ENCODE results near the gene NMNAT1. TPM values are rescaled to one million over a fixed set of nuclear protein-coding genes. Genes with fewer than 3 reads are reported as not detected.
A peak's percentile ranks its signal among the peaks of the same experiment; 100 is the strongest.
"Not testable (repeated sequence)": the region's sequence is repeated elsewhere in the genome, so short reads cannot be mapped to it uniquely, and the experiment has no call there.

NMNAT1 gene
- total RNA-seq, 1 experiment from 2014 or later: 11.0 TPM

DNA sequence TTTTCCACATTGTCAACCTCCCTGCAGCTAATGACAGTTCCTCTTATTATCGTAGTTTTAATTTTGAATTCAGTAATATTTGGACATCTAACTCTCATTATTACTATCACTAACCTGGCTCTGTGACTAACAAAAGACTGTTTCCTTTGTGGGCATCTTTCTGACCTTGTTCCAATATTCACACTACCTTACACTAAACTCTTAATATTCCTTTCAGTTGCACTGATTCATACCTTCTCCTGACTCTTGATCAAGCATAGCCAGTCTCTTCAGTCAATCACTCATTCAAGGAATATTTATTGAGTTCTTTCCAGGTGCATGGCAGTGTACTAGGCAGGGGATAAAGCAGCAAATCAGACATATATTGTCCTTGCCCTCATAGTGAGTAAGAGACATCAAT, 25.4 kb upstream of the NMNAT1 start:
- no peak for DNase-seq (ENCODE audit: low read depth)

DNA sequence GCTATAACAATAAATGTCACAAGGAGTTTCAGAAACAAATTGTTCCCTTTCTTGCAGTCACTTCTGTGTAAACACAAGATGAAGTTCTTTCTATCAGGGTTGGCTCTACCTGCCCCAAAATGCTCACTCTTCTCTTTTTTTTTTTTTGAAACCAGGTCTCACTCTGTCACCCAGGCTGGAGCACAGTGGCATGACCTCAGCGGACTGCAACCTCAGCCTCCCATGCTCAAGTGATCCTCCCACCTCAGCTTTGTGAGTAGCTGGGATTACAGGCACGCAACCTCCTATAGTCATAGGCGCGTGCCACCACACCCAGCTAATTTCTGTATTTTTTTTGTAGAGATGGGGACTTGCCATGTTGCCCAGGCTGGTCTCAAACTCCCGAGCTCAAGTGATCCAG, 22.7 kb upstream of the NMNAT1 start:
- no peak for DNase-seq (ENCODE audit: low read depth)

DNA sequence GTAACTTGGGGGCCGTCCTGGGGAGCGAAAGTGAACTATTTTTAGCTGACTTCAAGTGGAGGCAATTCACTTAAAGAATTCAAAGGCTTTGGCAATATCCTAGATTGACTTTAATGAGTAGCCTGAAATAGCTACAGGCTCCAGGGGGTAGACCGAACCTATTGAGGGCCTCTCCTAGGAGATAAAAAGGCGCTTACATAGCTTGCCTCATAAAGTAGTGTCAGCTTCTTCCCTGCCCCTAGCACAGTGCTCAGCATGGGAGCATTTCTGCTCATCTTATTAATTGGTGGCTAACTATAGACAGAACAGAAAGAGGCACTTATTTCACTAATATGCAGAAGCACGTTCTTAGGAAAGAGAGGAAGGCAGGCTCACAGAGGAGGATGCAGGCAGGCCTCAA, 20.9 kb upstream of the NMNAT1 start:
- DNase-seq (ENCODE audit: low read depth): no peak

DNA sequence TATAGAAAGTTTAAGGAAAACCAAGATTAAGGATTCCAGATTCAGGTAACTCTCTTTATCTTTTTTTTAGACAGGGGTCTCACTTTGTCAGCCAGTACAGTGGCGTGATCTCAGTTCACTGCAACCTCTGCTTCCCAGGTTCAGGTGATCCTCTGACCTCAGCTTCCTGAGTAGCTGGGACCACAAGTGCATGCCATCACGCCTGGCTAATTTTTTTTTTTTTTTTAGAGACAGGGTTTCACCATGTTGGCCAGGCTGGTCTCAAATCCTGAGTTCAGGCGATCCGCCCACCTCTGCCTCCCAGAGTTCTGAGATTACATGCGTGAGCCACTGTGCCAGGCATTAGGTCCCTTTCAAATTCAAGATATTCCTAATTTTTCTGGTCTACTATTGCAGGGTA, 16.0 kb upstream of the NMNAT1 start:
- no peak for DNase-seq (ENCODE audit: low read depth)

DNA sequence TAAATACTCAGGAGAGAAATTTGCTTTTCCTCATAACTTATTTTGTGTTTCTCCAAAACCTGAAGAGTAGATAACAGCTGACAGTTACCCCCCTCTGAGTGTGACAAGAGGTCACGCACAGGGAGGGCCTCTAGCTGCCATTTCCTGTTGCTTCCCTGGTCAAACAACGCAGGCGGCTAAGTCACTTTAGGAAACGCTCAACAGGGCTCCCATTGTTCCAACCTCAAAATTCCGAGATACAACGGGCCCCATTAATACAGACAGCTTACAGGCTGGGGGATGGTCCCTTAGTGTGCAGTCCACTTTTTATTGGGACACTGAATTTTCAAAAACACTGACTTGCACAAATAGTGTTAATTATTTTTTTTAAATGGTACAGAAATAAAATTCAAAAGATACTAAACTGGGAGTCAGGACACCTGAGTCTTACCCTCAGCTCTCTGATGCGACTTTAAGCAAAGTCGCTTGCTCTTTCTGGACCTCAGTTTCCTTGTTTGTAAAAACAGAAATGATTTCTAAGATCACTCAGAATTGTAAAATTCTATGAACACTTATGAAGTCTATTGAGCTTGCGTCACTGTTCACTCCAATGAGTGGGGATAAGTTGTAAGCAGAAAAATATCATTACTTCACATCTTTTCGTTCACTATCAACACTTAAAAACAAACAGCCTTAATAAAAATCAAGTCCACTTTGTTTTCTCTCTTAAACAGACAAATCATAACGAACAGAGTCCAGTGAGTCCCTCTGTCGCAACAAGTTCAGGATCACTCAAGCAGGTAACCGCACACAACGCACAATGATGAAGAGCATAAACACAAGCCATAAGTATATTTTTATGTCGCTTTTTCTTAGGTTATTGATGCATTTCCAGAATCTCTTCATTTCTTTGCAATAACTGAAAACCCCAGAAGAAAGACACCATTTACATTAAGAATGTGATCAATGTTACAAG, 13.6 kb upstream of the NMNAT1 start:
- no peak for DNase-seq (ENCODE audit: low read depth)

DNA sequence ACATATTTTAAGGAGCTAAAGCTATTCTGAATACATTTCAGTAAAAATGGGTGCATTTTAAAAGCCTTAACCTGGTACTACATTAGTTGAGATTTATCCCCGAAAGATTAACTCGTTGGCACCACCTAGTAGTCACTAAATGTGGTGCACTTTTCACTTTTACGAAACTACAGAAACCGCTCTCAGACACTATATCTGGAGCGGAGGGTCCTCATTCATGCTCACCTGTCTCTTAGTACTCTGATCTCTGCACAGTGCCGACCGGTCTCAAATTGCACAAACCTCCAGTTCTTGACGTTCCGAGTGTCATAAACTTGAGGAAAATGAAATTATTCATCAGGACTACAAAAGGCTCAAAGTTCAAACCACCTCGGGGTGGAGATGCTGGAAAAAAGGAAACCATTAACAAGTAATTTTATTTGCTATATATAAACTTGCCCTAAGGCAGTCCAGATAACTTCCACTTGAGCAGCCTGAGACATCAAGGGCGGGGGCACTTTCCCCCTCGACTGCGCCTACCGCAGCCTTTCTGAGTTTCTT, 806 bp upstream of the NMNAT1 start:
- peak; percentile 59 for DNase-seq (ENCODE audit: low read depth)

DNA sequence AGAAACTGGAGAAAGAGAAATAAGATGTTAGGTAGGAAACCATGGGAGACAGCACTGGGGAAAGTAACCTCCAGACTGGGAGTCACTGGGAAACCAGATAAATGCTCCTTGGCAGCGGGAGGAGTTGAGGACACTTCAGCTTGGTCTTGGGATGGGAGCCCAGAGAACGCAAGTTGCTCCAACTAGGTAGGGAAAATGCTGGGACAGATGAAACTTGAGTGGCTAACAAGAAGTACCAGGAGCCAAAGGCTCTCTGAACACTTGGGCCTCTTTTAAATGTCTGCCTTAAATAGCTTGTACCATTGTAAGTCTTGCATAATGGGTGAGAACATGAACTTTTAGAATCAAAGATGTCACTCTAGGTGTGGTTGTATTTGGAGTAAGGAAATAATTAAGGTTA, 3.0 kb downstream of the NMNAT1 start:
- DNase-seq (ENCODE audit: low read depth): no peak

DNA sequence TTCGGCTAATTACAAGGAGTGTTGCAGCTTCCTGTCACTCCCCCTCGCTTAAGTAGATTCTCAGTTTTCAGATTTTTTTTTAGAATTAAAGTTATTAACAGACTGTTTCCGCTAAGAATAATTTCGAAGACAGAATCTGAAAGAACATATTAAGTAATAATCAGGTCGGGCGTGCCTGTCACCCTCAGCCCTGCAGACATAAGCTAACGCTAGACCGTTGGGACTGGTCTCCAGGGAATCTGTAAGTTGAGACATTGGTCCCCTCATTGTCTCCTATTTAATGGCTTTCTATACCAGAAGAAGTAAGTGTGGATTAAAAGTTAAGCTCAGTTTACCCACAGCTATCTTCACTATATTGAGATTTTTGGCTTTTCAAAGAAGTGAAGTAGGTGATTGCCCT, 14.5 kb downstream of the NMNAT1 start:
- DNase-seq (ENCODE audit: low read depth): no peak

DNA sequence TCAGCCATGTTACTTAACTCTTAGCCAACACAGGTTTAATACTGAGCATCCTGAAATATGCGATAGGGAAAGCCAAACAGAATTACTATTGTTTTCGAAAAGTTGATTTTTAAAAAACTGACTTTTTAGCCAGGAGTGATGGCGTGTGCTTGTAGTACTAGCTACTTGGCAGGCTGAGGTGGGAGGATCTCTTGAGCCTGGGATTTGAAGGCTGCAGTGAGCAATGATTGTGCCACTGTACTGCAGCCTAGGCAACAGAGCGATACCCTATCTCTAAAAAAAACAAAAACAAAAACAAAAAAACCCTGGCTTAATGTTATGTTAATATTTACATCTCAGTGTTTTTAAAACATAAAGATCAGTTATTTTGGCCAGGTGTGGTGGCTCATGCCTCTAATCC, 16.7 kb downstream of the NMNAT1 start:
- no peak for DNase-seq (ENCODE audit: low read depth)

DNA sequence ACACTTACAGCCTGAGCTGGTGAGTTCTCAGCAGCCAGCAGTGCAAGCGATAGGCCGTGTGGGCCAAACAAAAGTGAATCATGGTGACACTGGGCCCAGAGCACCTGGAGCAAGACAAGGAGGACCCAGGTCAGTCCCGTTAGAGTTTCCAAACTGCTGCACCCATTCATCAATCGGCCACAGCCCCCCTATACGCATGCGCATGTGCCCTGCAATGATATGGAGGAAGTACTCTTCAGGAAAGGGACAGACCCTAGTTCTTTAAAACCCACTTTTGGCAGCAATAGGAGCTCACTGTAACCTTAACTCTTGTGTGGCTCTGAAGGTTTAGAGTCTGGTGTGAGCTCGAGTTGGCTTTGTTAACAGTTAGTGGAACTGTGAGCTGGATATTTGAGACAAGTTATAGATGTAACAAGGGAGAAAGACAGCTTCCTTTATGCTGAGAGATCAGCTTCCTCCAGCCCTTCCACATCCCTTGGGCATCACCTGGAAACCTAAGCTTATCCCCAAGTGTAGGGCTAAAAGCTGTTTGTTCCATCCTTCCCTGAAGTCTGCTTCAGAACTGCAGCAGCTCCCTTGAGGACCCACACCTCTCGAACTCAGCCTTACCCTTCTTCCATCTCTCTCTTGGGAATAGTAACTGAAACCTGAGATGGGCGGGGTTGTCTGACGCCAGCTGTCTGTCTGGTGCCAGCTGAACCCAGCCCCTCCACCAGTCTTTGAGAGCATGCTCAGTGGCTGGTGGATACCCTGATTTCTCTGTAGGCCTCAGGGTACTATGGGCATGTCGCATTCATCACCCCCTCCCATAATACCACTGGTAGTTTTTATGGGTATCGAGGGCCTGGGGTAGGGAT, 17.7 kb downstream of the NMNAT1 start:
- DNase-seq (ENCODE audit: low read depth): peak; percentile 50

DNA sequence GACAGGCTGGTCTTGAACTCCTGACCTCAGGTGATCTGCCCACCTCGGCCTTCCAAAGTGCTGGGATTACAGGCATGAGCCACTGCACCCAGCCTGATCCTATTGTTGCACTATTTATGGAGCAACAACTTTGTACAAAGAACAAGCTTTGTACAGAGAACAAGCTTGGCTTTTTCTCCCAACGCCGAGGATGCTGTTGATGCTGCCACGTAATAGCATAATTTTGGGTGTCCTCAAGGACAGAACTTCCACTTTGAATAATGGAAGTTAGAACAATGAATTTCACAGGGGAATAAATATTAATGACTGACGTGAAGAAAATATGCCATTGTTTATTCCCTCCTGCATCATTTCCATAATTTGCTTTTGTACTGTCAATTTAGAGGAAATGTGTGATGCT, 41.0 kb downstream of the NMNAT1 start:
- DNase-seq (ENCODE audit: low read depth): no peak

DNA sequence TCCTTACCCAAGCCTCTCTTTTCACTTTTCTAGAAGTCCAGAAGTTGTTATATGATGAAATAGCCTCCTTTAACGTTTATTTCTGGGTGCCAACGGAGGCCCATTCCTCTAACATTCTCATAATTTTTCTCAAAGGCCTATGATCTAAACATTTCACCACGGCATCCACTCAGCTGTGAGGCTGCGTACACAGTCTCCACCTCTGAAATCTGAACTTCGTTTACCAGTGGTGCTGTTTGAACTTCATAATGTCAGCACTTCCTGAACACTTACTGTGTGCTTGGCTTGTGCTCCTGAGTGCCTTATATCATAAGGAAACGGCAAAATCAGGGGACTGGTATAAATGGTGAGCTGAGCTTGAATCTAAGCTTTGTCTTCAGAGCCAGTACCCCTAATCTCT, 41.7 kb downstream of the NMNAT1 start:
- no peak for DNase-seq (ENCODE audit: low read depth)

DNA sequence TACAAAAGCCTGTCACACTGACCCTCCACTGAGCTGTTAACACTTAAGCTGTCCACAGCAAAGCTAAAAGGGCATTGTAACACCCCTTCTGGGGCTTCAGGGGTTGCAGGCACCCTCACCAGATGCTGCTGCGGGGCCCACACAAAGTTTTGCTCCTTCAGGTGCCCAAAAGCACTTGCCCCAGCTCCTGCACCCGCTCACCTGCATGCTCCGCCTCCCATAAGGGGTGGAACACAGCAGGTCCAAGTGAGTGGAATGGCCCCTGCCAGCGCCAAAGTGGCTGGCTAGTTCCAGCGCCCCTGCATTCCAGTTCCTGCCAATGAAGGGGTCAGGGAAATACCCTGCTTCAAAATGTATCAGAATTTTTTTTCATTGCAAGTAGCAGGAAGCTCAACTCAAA, 46.5 kb downstream of the NMNAT1 start:
- DNase-seq (ENCODE audit: low read depth): no peak

DNA sequence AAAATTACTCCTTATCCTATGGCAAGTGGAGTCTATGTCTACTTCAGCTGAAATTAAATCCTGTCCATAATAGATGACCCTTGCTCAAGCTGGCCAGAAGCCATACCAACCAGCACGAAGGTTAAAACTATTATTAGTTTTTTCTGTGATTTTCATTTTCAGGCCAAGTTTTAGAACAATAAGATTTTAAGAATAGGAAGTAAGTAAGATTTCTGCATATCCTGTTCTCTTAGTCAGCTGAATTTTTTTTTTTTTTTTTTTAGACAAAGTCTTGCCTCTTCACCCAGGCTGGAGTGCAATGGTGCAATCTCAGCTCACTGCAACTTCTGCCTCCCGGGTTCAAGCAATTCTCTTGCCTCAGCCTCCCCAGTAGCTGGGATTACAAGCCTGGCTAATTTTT, 47.7 kb downstream of the NMNAT1 start:
- no peak for DNase-seq (ENCODE audit: low read depth)

DNA sequence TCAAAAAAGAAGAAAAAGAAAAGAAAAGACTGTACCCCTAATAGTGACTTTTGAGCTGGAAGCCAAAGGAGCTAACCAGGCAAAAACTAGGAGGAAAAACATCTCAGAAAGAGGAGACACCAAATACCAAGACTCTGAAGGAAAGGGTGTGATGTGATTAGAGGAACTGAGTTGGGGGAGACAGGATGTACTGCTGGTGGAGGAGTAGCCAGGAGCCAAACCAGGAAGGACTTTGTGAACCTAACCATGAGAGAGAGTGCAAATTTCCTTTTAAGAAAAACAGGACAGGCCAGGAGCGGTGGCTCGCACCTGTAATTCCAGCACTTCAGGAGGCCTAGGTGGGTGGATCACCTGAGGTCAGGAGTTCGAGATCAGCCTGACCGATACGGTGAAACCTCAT, 49.6 kb downstream of the NMNAT1 start:
- DNase-seq (ENCODE audit: low read depth): no peak

DNA sequence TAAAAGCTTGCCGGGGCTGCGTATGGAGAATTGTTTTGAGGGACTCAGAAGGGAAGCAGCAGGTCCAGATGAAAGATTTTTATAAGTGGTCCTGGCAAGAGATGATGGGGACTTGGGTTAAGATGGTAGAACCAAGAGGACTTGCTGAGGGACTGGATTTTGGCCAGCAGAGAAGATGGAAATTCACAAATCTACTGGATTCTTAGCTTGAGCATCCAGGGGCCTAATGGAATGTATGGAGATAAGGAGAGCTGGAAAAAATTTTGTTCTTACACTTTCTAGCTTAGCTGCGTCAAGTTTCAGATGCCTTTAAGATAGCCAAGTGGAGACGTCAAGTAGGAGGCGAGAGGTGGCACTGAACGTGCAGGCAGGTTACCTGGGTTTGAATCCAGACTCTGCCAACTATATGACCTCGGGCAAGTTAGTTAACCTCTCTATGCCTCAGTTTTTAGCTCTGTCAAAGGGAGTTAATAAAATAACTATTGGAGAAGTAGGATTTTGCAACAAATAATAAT, 50.3 kb downstream of the NMNAT1 start:
- DNase-seq (ENCODE audit: low read depth): no peak

DNA sequence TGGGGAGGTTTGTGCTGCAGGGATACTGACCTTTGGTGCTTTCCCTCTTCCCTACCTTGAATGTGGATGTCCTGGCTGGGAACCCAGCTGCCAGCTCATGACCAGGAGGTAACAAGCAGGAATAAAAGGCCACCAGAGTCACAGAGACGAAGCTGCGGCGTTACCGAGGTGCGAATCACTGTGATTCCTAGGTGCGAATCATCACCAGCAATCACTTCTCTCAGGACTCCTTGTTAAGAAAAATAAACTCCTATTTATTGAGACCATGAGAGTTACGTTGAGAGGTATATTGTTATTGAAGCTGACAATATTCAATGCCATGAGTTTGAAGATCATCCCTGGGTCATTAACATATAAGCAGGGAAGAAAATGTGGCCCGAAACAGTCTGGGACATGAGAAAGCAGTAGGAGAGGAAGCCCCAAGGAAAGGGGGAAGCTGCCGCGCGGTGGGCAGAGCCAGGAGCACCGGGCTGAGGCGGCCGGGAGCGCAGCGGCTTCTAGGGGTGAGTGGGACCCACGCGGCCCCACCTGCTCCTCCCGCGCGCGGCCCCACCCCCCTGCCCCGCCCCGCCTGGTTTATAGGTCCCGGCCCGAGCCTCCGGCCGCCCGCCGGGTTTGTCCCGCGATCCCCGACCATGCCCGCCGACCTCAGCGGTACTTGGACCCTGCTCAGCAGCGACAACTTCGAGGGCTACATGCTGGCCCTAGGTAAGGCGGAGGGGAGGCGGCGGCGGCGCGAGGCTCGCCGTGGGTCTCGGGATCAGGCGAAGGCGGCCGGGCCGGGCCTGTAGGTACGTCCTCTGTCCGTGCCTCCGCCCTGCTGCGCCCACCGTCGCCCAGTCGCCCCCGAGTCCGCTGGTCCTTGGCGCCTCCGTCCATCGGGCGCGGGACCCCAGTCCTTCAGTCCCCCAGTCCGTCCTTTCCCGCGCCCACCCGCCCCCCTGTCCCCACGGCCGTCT, 53.6 kb downstream of the NMNAT1 start, which contains the start of gene RBP7:
Gene RBP7 (plus strand): TSS at position 605 of the 959 bp plus-strand sequence. CDS start 31 bp downstream, at position 636.
- no peak for DNase-seq (ENCODE audit: low read depth)

DNA sequence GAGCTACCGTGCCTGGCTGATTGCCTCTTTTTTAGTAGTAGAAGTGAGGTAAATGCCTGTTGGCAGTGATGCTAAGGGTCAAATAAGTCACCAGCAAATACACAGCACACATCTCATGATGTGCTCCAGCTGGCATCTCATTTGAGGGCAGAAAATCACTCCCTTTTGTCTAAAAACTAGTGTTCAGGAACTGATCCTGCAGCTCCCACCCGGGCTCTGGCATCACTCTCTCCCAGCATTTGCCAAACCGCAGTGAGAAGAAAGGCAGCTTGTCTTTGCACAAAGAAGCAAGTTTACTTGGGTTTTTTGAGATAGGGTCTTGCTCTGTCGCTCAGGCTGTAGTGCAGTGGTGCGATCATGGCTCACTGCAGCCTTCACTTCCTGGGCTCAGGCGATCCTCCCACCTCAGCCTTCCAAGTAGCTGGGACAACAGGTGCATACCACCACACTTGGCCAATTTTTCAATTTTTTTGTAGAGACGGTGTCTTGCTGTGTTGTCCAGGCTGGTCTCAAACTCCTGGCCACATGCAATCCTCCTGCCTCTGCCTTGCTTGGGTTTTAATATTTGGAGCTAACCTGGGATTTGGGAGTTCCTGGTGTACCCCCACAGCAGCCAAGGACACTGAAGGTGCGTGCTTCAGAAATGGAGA, 57.9 kb downstream of the NMNAT1 start:
- no peak for DNase-seq (ENCODE audit: low read depth)

DNA sequence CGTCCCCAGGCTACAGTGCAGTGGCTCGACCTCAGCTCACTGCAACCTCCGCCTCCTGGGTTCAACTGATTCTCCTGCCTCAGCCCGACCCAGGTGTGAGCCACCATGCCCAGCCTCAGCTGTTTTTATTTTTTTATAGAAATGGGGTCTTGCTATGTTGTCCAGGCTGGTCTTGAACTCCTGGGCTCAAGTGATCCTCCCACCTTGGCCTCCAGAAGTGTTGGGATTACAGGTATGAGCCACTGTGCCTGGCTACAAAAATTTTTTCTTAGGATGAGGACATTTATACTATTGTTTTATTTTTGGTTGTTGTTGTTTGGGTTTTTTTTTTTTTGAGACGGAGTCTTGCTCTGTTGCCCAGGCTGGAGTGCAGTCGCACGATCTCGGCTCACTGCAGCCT, 62.0 kb downstream of the NMNAT1 start:
- not testable (repeated sequence) for DNase-seq (ENCODE audit: low read depth)

DNA sequence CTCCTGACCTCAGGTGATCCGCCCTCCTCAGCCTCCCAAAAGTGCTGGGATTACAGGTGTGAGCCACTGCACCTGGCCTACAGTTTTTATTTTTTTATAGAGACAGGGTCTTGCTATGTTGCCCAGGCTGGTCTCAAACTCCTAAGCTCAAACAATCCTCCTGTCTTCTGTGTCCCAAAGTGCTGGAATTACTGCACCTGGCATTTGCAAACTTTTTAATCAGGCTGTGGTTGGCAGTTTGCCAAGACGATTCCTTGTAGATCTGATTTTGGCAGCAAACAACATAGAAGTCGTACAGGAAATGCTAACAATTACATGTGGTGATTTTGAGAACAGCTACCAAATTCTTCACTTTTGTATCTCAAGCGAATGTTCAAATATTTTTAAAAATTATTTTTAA, 63.9 kb downstream of the NMNAT1 start:
- DNase-seq (ENCODE audit: low read depth): no peak
